ENCODE data around the gene RGS17. TPM values are rescaled to one million over a fixed set of nuclear protein-coding genes. Genes with fewer than 3 reads are reported as not detected.
A peak's percentile ranks its signal among the peaks of the same experiment; 100 is the strongest.
"Not testable (repeated sequence)": the region's sequence is repeated elsewhere in the genome, so short reads cannot be mapped to it uniquely, and the experiment has no call there.

RGS17 gene
- total RNA-seq, 6 experiments from 2014 or later: not detected

DNA sequence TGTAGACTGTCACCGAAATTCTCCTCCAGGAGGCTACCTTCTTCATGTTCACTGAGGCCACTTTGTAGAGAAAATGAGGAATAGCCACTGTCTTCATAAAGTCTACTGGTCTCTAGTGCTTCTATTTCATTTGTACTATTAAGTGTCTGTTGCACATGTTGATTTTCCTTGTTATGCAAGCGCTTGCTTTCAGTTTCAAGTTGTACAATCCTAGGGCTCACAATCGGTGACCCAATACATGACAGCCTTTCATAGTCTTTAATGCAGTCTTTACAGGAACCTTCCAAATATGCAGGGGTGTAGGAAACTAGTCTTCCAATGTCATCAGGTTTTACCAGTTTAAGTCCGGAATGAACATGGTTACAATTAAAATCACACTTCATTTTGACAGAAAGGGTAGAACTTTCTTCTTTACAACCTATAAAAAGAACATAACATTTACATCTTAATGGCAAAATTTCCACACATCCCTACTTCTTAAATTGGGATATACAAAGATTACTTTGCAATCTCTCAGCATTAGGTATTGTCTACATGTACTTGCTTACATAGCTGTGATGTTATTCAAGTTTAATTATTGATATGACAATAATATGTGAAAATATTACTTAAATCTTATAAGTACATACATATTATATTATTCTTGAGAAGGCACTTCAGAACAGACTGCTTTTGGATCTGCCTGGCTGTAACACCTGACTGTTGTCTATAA lies 155.7 kb downstream of the RGS17 start:
- TF ChIP-seq POLR2A (IDR thresholded peaks at IDR 0.05): no peak
- TF ChIP-seq, protein P1, sequence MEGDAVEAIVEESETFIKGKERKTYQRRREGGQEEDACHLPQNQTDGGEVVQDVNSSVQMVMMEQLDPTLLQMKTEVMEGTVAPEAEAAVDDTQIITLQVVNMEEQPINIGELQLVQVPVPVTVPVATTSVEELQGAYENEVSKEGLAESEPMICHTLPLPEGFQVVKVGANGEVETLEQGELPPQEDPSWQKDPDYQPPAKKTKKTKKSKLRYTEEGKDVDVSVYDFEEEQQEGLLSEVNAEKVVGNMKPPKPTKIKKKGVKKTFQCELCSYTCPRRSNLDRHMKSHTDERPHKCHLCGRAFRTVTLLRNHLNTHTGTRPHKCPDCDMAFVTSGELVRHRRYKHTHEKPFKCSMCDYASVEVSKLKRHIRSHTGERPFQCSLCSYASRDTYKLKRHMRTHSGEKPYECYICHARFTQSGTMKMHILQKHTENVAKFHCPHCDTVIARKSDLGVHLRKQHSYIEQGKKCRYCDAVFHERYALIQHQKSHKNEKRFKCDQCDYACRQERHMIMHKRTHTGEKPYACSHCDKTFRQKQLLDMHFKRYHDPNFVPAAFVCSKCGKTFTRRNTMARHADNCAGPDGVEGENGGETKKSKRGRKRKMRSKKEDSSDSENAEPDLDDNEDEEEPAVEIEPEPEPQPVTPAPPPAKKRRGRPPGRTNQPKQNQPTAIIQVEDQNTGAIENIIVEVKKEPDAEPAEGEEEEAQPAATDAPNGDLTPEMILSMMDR (IDR thresholded peaks at IDR 0.05): no peak
- H3K27me3 ChIP-seq: no peaks in the 10 kb centered on the region
- H3K9me3 ChIP-seq: no peaks in the 10 kb centered on the region
- peak; percentile 83 to 98 (median 90) for ATAC-seq
- peaks cover 0 to 26% (median 4%) of the 10 kb centered on the region in 4 donors for H3K36me3 ChIP-seq
- H3K4me1 ChIP-seq: peaks cover 0 to 6% (median 0%) of the 10 kb centered on the region in 4 donors
- intact Hi-C loops (cut with DNase I): no loop called here
- 33% methylated on average over 4 of the region's 4 CpGs for WGBS (ENCODE audit: insufficient coverage, low coverage, low lambda C conversion rate, missing lambda C conversion rate)
- H3K4me3 ChIP-seq: no peak overlapping the region
- DNase-seq: no peak
- H3K27ac ChIP-seq: peak overlapping the region in 1 of 3 donors; percentile 2

DNA sequence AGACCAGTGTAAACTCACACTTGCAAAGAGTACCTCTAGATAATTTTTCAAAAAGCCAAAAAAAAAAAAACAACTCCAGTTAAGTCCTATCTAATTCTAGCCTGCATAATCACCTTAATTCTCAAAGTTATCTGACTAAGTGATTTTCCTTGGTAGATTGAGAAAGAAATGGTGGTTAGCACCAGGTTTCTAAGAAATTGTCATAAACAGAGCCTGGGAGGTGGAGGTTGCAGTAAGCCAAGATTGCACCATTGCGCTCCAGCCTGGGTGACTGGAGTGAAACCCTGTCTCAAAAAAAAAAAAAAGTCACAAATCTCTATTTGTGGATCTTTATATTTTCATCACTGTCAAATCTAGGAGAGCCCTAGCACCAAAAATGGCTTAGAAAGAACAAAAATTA lies 157.2 kb downstream of the RGS17 start:
- intact Hi-C loops (cut with DNase I): no loop called here
- ATAC-seq (no peak), DNase-seq (no peak)
- no peaks in the 10 kb centered on the region for H3K9me3 ChIP-seq
- no peaks in the 10 kb centered on the region for H3K27me3 ChIP-seq
- no peak for TF ChIP-seq POLR2A (IDR thresholded peaks at IDR 0.05)
- TF ChIP-seq, protein P1 (IDR thresholded peaks at IDR 0.05): no peak
- H3K36me3 ChIP-seq: peaks cover 0 to 26% (median 5%) of the 10 kb centered on the region in 4 donors
- no peak overlapping the region for H3K4me3 ChIP-seq
- H3K27ac ChIP-seq: no peak overlapping the region
- 93% methylated on average over 1 of the region's 1 CpG for WGBS (ENCODE audit: insufficient coverage, low coverage, low lambda C conversion rate, missing lambda C conversion rate)
- H3K4me1 ChIP-seq: peaks cover 0 to 6% (median 0%) of the 10 kb centered on the region in 4 donors

DNA sequence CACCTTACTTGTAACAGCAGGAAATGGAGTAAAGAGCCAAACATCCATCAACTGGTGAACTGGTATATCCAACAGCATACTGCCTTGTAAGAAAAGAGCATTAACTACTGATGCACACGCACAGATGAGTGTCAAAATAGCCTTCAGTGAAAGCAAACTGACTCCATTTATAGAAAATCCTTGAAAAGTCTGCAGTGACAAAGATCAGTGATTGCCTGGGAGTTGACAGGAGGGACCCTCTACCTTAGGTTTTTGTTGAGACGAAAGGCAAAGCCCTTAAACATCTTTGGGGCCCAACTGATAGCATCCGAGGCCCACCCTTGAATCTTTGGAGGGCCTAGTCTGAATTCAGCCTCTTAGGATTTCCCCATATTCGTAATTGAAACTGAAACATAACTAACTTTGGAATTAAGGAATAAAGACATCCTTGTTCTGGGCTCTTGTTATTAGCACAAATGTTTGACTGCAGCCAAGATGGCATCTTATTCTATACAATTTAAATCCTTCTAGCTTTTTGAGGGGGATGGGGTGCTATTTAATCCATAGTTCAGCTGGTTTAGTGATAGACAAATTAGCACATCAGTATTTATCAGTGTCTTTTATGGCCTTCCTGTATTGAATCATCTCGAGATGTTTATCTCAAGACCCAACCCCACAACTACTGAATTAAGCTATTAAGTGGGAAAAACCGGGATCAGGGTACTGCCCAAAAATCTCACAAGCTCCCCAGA lies 161.2 kb downstream of the RGS17 start:
- no peak for ATAC-seq
- Histone ChIP-seq H3K27me3 (no peaks in the 10 kb centered on the region), H3K4me3 (no peak overlapping the region), H3K4me1 (peaks cover 0 to 2% (median 0%) of the 10 kb centered on the region in 4 donors), H3K9me3 (no peaks in the 10 kb centered on the region), H3K27ac (no peak overlapping the region), H3K36me3 (peaks cover 0 to 26% (median 5%) of the 10 kb centered on the region in 4 donors)
- WGBS (ENCODE audit: insufficient coverage, low coverage, low lambda C conversion rate, missing lambda C conversion rate): 96% methylated on average over 5 of the region's 6 CpGs
- TF ChIP-seq, protein P1 (IDR thresholded peaks at IDR 0.05): no peak
- TF ChIP-seq POLR2A (IDR thresholded peaks at IDR 0.05): no peak
- intact Hi-C loops (cut with DNase I): no loop called here
- no peak for DNase-seq

DNA sequence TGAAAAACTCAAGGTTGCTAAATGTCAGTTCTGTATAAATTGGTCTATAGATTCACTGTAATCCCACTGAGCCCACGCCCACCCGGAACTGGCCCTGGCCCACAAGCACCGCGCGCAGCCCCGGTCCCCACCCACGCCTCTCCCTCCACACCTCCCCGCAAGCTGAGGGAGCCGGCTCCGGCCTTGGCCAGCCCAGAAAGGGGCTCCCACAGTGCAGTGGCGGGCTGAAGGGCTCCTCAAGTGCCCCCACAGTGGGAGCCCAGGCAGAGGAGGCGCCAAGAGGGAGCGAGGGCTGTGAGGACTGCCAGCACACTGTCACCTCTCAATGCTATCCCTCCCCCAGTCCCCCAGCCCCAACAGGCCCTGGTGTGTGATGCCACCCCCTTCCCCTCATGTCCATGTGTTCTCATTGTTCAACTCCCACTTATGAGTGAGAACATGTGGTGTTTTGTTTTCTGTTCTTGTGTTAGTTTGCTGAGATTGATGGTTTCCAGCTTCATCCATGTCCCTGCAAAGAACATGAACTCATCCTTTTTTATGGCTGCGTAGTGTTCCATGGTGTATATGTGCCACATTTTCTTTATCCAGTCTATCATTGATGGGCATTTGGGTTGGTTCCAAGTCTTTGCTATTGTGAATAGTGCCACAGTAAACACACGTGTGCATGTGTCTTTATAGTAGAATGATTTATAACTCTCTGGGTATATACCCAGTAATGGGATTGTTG lies 164.8 kb downstream of the RGS17 start:
- WGBS (ENCODE audit: insufficient coverage, low coverage, low lambda C conversion rate, missing lambda C conversion rate): 73% methylated on average over 4 of the region's 15 CpGs
- ATAC-seq: not testable (repeated sequence)

More for the DNA sequence above, 164.8 kb downstream of the RGS17 start:
- H3K4me3 ChIP-seq; H3K9me3 ChIP-seq; H3K4me1 ChIP-seq; H3K36me3 ChIP-seq; H3K27me3 ChIP-seq; intact Hi-C loops (cut with DNase I); DNase-seq; H3K27ac ChIP-seq: not testable (repeated sequence)
